A204.1 (cell line): ENCODE measurements around the gene ANO6.
"Not testable (repeated sequence)": the region's sequence is repeated elsewhere in the genome, so short reads cannot be mapped to it uniquely, and the experiment has no call there.

Source experiments
- FAIRE-seq: peaks from 2 replicates; lab custom pipeline; 2012; peaks lifted over from hg19 to GRCh38; lab: Jason Lieb, UNC

Gene ANO6

GRCh38 chr12:45244561-45245343 is 28.9 kb downstream of the ANO6 start:
- FAIRE-seq: no peak

GRCh38 chr12:45246236-45246635 is 30.3 kb downstream of the ANO6 start:
- FAIRE-seq: no peak

- no peak for FAIRE-seq
Observed at GRCh38 chr12:45247589-45247988, 31.7 kb downstream of the ANO6 start.

DNA sequence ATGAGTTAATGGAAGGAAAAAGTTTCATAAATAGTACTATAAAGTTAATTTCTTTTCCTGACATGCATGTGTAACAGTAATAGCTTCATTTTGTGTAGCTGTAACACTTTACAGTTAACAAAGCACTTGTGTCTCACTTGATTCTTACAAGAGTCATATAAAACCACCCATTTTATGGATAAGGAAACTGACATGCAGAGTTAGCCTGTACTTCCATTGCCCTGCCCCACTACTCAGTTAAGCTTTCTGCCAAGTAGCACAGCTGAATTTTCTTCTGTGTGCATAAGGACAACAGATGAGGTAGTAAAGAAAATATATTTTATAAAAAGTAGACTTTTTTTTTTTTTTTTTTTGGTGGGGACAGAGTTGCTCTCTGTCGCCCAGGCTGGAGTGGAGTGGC is 32.2 kb downstream of the ANO6 start:
- no peak for FAIRE-seq

- no peak for FAIRE-seq
Observed at GRCh38 chr12:45254254-45254653, 38.4 kb downstream of the ANO6 start.

DNA sequence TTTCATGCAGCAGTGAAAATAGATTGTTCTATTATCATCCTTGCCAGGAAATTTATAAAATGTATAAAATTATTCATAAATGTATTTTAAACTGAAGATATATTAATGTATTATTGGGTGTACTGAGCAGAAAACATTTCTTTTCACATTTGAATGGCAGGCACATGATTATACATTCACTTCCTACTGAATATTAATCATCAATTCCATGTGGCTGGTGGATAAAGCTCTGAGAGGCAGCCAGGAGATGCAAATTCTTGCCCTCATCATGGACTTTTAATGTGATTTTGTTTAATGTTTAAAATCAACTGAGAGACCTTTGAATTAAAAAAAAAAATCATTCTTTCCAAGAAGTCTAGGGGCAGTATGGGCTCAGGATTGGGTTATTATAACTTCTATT is 40.8 kb downstream of the ANO6 start:
- no peak for FAIRE-seq

- no peak for FAIRE-seq
Observed at GRCh38 chr12:45257185-45257930, 41.5 kb downstream of the ANO6 start.

GRCh38 chr12:45259675-45260074 is 43.8 kb downstream of the ANO6 start:
- no peak for FAIRE-seq

DNA sequence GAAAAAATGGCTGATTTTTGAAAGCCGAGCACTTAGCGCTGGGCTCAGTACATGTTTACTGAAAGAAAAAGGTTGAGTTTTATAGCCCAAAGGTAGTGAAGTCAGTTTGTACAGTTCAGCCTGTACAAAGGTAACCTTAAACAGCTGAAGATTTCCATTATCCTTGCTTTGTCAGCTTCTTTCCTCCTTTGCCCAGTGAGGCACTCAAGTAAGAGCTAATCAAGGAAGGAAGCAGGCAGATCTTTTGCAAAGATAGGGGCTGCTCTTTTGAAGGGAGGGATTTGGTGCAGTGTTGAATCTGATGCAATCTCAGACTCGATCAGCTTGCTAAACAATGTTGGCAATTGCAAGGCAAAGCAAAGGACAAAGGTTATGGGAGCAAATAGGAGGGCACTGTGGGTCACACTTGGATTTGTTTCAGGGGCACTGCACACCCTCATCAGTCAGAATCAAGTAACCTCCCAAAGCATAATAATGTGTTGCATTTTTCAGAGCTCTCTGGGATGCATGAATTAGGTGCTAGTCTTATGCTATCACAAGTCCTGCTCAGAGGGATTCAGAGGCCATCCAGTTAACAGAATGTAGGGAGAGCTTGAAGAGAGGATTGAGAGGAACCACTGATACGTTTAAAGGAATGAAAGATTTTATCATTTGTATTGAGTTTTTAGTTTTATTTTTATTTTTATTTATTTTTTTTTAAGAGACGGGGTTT is 44.4 kb downstream of the ANO6 start:
- no peak for FAIRE-seq

DNA sequence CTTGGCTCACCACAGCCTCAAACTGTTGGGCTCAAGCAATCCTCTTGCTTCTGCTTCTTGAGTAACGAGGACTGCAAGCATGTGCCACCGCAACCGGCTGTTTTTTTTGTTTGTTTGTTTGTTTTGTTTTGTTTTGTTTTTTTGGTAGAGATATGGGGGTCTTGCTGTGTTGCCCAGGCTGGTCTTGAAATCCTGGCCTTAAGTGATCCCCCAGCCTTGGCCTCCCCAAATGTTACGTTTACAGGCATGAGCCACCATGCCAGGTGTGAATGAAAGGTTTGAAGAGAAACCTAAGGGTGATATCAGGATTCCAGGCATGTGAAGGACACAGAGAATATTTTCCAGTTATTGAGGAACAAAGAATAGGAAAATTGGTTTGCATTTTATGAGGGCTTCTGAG is 45.0 kb downstream of the ANO6 start:
- no peak for FAIRE-seq

DNA sequence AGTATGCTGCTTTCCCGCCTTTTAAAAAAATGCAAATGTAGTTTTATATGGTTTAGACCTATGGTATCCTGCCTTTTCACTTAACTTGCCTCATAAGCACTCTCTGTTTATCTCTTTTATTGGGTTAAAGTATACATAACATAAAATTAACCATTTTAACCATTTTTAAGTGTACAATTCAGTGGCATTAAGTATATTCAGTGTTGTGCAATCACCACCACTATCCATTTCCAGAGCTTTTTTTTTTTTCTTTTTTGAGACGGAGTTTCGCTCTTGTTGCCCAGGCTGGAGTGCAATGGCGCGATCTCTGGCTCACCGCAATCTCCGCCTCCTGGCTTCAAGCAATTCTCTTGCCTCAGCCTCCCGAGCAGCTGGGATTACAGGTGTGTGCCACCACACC is 46.3 kb downstream of the ANO6 start:
- not testable (repeated sequence) for FAIRE-seq

- FAIRE-seq: no peak
Observed at GRCh38 chr12:45263587-45263986, 47.7 kb downstream of the ANO6 start.

DNA sequence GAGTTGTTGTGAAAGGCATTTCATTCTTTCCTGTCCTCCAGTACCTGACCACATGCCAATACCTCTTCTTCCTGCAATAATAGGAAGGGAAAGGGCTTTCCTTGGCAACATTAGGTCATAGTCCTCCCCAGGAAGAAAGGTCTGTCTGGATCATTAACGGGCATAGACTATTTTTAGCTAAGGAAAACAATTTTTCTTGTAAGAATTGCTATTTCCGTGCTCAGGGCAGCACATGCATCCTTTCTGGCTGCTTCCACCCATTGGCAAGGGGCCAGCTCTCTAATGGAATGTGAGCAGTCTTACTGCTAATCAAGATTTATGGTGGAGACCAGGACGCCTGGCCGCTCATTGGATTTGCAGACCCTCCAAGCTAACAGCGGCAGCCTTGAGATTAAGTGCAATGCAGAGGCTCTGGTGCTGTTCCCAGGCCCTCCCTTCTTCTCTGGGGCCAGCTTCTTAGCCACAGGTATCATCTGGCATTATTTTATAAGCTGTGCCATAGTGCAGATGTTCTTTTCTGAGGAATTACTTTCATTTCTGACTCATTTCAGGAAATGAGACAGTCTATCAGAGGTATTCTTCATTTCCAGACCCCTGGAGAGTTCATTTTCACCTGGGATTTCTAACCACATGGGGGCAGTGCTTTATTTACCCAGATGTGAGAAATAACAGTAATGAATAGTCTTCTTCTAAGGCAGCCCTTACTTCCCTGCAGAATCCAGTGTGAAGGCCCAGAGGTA is 52.9 kb downstream of the ANO6 start:
- FAIRE-seq: no peak

DNA sequence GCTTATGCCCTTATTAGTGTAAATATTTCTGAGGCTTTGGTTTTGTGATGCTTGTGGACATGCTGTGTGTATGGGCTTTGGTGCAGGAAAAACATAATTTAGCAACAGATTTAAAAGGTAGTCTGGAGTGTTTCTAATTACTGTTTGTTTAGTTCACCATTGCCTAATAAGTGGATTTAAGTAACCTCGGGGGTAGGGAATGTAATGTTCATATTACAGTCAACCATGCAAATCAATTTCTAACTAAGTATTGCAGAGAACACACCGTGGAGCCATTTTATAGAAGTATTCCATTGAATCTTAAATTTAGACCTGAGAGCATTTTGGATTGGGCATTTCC is 53.5 kb downstream of the ANO6 start:
- FAIRE-seq: no peak

DNA sequence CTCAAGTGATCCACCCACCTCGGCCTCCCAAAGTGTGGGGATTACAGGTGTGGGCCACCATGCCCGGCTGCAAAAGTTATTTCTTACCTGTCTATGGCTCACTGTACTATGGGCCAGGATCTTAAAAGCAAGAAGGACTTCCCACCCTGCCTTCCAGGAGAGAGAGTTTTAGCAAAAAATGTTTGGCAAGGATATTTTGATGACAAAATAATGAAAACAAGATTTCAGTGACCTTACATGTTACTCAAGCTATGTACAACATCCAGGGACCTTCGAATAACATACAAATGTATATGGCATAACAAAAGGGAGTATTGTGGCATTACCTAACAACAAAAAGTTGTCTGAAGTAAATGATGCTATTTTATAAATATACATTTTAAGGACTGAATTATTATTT is 55.1 kb downstream of the ANO6 start:
- FAIRE-seq: no peak

DNA sequence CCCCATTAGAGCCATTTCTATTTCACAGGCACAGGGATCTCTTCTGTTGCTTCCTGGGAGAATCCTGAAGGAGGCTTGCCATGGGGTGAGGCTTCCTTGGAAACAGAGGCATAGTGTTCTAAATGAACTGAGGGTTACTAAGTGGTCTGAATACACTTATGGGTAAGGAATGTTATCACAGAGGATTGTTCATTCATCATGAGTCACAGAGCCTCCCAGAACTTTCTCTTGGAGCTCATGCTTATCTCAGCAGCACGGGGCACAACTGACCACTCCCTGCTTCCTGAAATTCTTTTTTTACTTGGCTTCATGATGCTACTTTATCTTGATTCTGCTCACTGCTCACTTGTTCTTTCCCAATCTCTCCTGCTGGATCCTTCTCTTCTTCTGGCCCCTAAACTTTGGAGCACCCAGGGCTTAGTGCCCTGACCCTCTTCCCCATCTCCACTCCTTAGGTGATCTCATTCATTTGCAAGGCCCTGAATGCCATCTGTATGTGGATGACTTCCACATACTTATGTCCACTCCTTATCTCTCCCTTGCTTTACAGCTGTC is 57.9 kb downstream of the ANO6 start:
- no peak for FAIRE-seq

GRCh38 chr12:45276154-45276755 is 60.4 kb downstream of the ANO6 start:
- no peak for FAIRE-seq

DNA sequence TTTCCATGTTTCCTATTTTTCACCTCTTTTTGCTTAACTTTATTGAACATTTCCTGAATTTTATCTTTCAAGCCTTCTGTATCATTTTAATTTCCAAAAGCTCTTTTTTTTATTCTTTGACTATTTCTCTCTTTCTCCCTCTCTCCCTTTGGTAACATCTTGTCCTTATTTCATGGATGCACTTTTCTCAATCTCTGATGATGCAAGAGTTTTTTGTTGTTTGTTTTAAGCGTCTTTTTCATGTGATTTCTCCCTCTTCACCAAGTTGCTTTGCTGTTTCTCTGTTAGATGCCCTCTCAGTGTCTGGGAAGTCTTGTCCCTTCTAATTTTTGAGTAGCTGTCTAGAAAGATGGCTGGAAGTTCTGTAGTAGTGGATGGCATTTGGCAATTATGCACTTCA is 62.6 kb downstream of the ANO6 start:
- FAIRE-seq: no peak

DNA sequence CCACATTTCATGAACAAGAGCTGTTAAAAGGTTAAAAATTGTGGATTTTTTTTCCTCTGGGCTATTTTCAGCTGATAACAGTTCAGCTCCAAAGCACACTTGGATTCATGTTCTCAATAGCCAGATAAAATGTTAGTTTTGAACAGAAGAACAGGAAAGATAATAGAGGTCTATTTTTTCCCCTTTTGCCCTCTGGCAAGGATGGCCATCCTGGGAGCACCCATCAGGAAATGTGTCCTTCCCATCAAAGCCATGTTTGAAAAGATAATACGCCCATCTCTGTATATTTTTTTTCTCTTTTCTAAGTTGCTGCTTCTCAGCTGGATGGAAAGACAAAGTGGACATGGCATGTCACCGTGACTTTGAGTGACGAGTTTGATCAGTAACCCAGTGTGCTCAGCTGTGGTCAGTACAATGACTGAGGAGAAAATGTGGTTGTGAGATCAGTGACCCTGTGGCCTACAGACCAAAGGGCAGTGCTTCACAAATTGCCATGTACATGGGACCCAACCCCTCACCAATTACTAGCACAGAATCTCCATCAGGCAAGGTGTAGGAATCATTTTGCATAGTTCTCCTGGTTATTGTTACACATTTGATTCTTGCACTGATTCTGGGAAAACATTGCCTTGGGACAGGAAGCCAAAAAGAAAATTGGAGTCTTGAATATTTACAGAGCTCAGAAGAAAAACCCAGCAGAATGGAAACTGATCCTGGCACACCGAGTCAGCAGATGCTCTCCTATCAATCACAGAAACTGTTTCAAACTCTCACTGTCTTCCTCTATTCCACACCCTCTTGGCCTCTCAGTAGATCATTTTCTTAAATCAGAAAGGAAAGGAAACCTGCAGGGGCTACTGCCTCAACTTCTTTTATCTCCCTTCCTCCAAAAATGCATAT is 64.3 kb downstream of the ANO6 start:
- no peak for FAIRE-seq

DNA sequence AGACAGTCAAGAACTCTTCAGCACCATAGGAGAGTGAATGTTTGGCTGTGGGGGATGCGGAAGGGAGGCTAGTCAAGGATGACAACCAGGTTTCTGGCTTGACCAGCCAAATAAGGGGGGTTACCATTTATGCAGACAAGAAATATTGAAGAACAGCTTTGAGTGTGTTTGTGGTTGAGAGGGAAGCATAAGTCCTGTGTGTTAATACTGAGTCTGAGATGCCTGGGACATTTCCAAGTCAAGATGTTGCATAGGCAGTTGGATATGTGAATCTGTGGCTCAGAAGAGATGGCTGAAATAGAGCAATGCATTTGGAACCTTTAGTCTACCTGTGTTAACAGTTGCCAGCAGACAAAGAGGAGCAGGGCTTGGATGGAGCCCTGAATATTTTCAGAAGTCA is 66.1 kb downstream of the ANO6 start:
- no peak for FAIRE-seq

- FAIRE-seq: no peak
Observed at GRCh38 chr12:45282411-45282810, 66.5 kb downstream of the ANO6 start.
